ENCODE measurements around the gene HARBI1.

HARBI1 gene

DNA sequence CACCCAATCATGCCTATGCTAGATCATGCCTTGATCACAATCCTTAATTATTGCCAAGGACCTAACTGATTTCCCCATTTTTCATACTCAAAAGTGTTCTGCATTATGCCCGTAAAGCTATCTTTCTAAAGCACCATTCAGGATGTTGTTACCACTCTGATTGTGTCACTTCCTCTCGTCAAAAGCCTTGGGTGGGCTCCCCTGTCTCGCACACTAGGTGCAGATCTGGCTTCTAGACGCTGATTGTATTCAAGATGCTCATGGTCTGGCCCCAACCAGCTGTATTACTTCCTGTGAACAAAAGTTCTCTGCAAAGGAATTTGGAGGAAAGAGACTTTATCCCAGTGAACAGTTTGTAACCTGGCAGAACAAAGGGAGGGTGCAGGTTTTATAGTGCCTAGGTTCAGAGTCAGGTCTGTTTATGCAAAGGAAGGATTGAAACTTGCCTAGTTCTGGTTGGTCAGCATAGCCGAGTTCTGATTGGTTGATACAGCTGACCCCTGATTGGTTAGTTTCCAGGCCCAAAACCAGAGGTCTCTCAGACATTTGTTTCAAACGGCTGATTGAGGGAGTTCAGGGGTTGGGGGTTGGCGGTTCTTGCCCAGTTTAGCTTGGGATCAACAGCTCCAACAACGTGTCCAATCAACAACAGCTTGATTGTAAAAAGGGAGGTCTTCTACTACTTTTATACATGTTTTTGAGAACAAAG, 25.8 kb upstream of the HARBI1 start:
- Histone ChIP-seq H2AFZ (ENCODE audit: low read depth, low read length) (no peak overlapping the region), H3K79me2 (ENCODE audit: low read length) (no peaks in the 10 kb centered on the region), H3K9ac (ENCODE audit: low read length) (no peak overlapping the region), H3K4me1 (ENCODE audit: low read length) (no peaks in the 10 kb centered on the region), H3K27ac (ENCODE audit: low read length) (no peak overlapping the region), H3K9me3 (ENCODE audit: insufficient read depth, low read length) (no peaks in the 10 kb centered on the region), H3K27me3 (ENCODE audit: low read depth, low read length) (no peaks in the 10 kb centered on the region), H4K20me1 (ENCODE audit: insufficient read depth, low read length) (no peaks in the 10 kb centered on the region), H3K4me2 (ENCODE audit: low read length) (no peak overlapping the region), H3K4me3 (ENCODE audit: low read length) (no peak overlapping the region), H3K36me3 (replicated peaks; ENCODE audit: low read depth, low read length) (peaks cover 4% of the 10 kb centered on the region)
- TF ChIP-seq, protein P1, sequence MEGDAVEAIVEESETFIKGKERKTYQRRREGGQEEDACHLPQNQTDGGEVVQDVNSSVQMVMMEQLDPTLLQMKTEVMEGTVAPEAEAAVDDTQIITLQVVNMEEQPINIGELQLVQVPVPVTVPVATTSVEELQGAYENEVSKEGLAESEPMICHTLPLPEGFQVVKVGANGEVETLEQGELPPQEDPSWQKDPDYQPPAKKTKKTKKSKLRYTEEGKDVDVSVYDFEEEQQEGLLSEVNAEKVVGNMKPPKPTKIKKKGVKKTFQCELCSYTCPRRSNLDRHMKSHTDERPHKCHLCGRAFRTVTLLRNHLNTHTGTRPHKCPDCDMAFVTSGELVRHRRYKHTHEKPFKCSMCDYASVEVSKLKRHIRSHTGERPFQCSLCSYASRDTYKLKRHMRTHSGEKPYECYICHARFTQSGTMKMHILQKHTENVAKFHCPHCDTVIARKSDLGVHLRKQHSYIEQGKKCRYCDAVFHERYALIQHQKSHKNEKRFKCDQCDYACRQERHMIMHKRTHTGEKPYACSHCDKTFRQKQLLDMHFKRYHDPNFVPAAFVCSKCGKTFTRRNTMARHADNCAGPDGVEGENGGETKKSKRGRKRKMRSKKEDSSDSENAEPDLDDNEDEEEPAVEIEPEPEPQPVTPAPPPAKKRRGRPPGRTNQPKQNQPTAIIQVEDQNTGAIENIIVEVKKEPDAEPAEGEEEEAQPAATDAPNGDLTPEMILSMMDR (IDR thresholded peaks at IDR 0.05; ENCODE audit: low read depth, low read length): no peak
- TF ChIP-seq EZH2phosphoT487 (IDR thresholded peaks at IDR 0.05; ENCODE audit: low read depth): no peak

DNA sequence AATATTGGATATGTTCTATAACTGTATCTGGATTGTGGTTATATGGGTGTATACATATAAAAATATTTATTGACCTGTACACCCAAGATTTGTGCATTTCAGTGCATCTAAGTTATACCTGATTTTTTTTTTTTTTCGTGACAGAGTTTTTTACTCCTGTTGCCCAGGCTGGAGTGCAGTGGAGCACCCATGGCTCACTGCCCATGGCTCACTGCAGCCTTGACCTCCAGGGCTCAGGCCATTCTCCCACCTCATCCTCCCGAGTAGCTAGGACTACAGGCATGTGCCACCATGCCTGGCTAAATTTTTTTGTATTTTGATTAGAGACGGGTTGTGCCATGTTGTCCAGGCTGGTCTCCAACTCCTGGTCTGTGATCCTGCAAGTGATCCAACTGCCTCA, 24.6 kb upstream of the HARBI1 start:
- Histone ChIP-seq H3K4me1 (ENCODE audit: low read length) (no peaks in the 10 kb centered on the region), H3K4me2 (ENCODE audit: low read length) (no peak overlapping the region), H3K4me3 (ENCODE audit: low read length) (no peak overlapping the region), H3K36me3 (replicated peaks; ENCODE audit: low read depth, low read length) (peaks cover 2% of the 10 kb centered on the region), H3K79me2 (ENCODE audit: low read length) (no peaks in the 10 kb centered on the region), H3K9ac (ENCODE audit: low read length) (no peak overlapping the region), H4K20me1 (ENCODE audit: insufficient read depth, low read length) (no peaks in the 10 kb centered on the region), H3K27ac (ENCODE audit: low read length) (no peak overlapping the region), H3K27me3 (ENCODE audit: low read depth, low read length) (no peaks in the 10 kb centered on the region), H2AFZ (ENCODE audit: low read depth, low read length) (no peak overlapping the region), H3K9me3 (ENCODE audit: insufficient read depth, low read length) (no peaks in the 10 kb centered on the region)
- TF ChIP-seq, protein P1 (IDR thresholded peaks at IDR 0.05; ENCODE audit: low read depth, low read length): no peak
- TF ChIP-seq EZH2phosphoT487 (IDR thresholded peaks at IDR 0.05; ENCODE audit: low read depth): no peak

DNA sequence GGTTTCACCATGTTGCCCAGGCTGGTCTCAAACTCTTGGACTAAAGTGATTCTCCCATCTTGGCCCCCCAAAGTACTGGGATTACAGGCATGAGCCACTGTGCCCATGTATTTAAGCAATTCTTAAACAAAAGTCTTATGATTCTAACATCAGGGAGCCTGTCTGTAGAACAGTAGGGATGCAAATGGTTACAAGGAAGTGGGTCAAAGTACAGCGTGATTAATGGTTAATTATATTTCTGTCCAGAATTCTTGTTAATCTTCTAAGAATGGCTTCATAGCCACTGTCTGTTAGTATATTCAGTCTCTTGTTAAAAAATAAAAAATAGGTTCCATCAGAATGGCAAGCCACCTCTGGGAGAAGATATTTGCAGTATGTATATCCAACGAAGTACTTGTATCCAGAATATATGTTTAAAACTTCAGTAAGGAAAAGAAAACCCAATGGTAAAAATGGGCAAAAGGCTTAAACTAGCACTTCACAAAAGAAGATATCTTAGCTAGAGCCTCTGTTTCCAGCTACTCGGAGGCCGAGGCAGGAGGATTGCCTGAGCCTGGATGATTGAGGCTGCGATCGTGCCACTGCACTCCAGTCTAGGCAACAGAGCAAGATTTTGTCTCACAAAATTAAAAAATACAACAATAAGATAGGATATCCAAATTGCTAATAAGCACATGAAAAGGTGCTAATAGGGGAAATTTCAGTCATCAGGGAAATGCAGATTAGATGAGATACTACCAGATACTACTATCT, 23.2 kb upstream of the HARBI1 start:
- H3K27ac ChIP-seq (ENCODE audit: low read length): no peak overlapping the region
- H3K4me3 ChIP-seq (ENCODE audit: low read length): no peak overlapping the region
- peaks cover 3% of the 10 kb centered on the region for H3K36me3 ChIP-seq (replicated peaks; ENCODE audit: low read depth, low read length)
- H3K27me3 ChIP-seq (ENCODE audit: low read depth, low read length): no peaks in the 10 kb centered on the region
- H3K79me2 ChIP-seq (ENCODE audit: low read length): no peaks in the 10 kb centered on the region
- H4K20me1 ChIP-seq (ENCODE audit: insufficient read depth, low read length): no peaks in the 10 kb centered on the region
- no peaks in the 10 kb centered on the region for H3K9me3 ChIP-seq (ENCODE audit: insufficient read depth, low read length)
- no peaks in the 10 kb centered on the region for H3K4me1 ChIP-seq (ENCODE audit: low read length)
- no peak overlapping the region for H2AFZ ChIP-seq (ENCODE audit: low read depth, low read length)
- no peak overlapping the region for H3K4me2 ChIP-seq (ENCODE audit: low read length)
- no peak overlapping the region for H3K9ac ChIP-seq (ENCODE audit: low read length)
- TF ChIP-seq, protein P1 (IDR thresholded peaks at IDR 0.05; ENCODE audit: low read depth, low read length): no peak
- TF ChIP-seq EZH2phosphoT487 (IDR thresholded peaks at IDR 0.05; ENCODE audit: low read depth): no peak

DNA sequence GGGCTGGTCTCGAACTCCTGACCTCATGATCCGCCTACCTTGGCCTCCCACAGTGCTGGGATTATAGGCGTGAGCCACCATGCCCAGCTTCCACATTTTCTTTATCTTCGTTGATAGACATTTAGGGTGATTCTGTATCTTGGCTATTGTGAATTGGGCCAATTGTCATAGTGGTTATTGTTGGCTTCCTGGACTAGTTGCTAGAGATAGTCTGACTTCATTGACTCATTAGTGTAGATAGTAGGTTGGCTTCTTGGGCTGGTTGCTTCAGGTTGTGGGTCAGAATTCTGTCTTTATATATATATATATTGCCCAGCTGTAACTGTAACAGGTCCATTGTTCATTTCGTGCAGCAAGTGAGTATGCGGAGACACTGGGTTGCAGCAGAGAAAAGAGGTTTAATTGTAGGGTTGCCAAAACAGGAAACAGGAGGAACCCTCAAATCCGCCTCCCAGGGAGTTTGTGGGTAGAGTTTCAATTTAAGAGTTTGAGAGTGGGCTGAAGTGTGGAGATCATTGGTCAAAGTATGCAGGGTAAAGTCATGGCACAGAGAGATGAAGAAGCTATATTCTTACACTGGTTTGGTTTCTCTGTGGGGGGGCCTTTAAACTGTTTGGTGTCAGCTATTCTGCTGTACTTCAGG, 22.3 kb upstream of the HARBI1 start:
- Histone ChIP-seq H3K9ac (ENCODE audit: low read length) (no peak overlapping the region), H3K79me2 (ENCODE audit: low read length) (no peaks in the 10 kb centered on the region)
- no peak for TF ChIP-seq EZH2phosphoT487 (IDR thresholded peaks at IDR 0.05; ENCODE audit: low read depth)
- TF ChIP-seq, protein P1 (IDR thresholded peaks at IDR 0.05; ENCODE audit: low read depth, low read length): no peak

More for the DNA sequence above, 22.3 kb upstream of the HARBI1 start:
- Histone ChIP-seq H3K9me3 (ENCODE audit: insufficient read depth, low read length) (no peaks in the 10 kb centered on the region), H3K36me3 (replicated peaks; ENCODE audit: low read depth, low read length) (peaks cover 3% of the 10 kb centered on the region), H3K27ac (ENCODE audit: low read length) (no peak overlapping the region), H3K4me3 (ENCODE audit: low read length) (no peak overlapping the region), H3K4me2 (ENCODE audit: low read length) (no peak overlapping the region), H4K20me1 (ENCODE audit: insufficient read depth, low read length) (no peaks in the 10 kb centered on the region), H3K4me1 (ENCODE audit: low read length) (no peaks in the 10 kb centered on the region), H2AFZ (ENCODE audit: low read depth, low read length) (no peak overlapping the region), H3K27me3 (ENCODE audit: low read depth, low read length) (no peaks in the 10 kb centered on the region)
